ENCODE data around the gene PCDHGA12. TPM values are rescaled to one million over a fixed set of nuclear protein-coding genes. Genes with fewer than 3 reads are reported as not detected.

The PCDHGA12 gene
- total and polyA plus RNA-seq, 2 of the 8 experiments (the other 6 are each of a cell fraction or from before 2014, with no cell fraction given) = 0.88 to 1.3 TPM

DNA sequence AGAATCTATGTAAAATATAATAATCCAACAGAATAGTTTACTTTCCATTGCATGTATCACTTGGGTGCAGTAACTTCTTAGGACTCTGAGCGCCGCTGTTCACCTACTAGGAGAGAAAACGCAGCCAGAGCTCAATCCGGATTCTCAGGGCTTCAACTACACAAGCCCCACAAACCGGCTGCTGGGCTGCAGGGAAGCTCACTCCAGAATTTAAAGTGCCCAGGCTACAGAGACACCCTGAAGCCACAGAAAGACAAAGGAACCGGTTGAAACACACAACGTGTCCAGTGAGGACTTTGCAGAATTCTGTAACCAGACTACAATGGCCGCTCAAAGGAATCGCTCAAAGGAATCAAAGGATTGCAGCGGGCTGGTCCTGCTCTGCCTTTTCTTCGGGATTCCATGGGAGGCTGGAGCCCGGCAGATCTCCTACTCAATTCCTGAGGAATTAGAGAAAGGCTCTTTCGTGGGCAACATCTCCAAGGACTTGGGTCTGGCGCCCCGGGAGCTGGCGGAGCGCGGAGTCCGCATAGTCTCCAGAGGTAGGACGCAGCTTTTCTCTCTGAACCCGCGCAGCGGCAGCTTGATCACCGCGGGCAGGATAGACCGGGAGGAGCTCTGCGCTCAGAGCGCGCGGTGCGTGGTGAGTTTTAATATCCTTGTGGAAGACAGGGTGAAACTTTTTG is 17.3 kb upstream of the PCDHGA12 start, which contains the start of gene PCDHGA10:
Gene PCDHGA10 (plus strand): TSS at position 134 of the 686 bp plus-strand sequence. CDS start 189 bp downstream, at position 323.
- Histone ChIP-seq H3K56ac (replicated peaks; ENCODE audit: insufficient read length, low read depth, low read length) (no peak within 1 kb of the TSS), H3K4me2 (ENCODE audit: insufficient read depth in 1 of 2, low read depth in 2 of 2, low read length in 2 of 2) (peak within 1 kb of the TSS; percentile 65 to 80), H3K4ac (replicated peaks; ENCODE audit: insufficient read length, low read depth, low read length) (no peak within 1 kb of the TSS), H3K4me3 (ENCODE audit: extremely low read depth in 1 of 4, insufficient read depth in 2 of 4, low read depth in 3 of 4, low read length in 4 of 4) (peak within 1 kb of the TSS; percentile 66 to 82 (median 78)), H3K79me1 (ENCODE audit: low read depth, low read length) (no peaks in the 10 kb centered on the region), H2BK5ac (ENCODE audit: low read depth, low read length) (no peak within 1 kb of the TSS), H2AFZ (ENCODE audit: low read length) (peak within 1 kb of the TSS; percentile 86; the same call in 1 of the 2 replicates), H3K27ac (ENCODE audit: low read depth, low read length) (no peak within 1 kb of the TSS), H2BK120ac (replicated peaks; ENCODE audit: low read depth, low read length) (no peak within 1 kb of the TSS), H2BK15ac (ENCODE audit: low read length) (peak within 1 kb of the TSS; percentile 81; the same call in 1 of the 2 replicates), H4K91ac (replicated peaks; ENCODE audit: insufficient read length, low read length) (no peak within 1 kb of the TSS), H2AK5ac (ENCODE audit: low read depth, low read length) (peak within 1 kb of the TSS; percentile 75; the same call in 1 of the 2 replicates), H3K36me3 (ENCODE audit: control insufficient read depth in 2 of 4, insufficient read depth in 4 of 4, low read length in 3 of 4) (peaks cover 0 to 3% (median 0%) of the 10 kb centered on the region in 4 experiments; a peak in 1 of 8 replicates), H3K14ac (ENCODE audit: insufficient read length) (no peak within 1 kb of the TSS), H2BK20ac (ENCODE audit: low read length) (no peak within 1 kb of the TSS), H3K23me2 (ENCODE audit: low read depth, low read length) (peaks cover 2% of the 10 kb centered on the region; the same call in 1 of the 2 replicates), H2BK12ac (ENCODE audit: low read depth, low read length) (no peak within 1 kb of the TSS), H3K4me1 (replicated peaks in 1 of 4; ENCODE audit: control insufficient read depth in 3 of 4, insufficient read depth in 4 of 4, low read length in 3 of 4) (no peaks in the 10 kb centered on the region), H3K79me2 (ENCODE audit: control insufficient read depth in 1 of 2, insufficient read depth in 2 of 2, low read length in 2 of 2) (no peaks in the 10 kb centered on the region), H3K18ac (ENCODE audit: extremely low read depth, low read length) (no peak within 1 kb of the TSS; the same call in 1 of the 2 replicates), H3K23ac (ENCODE audit: insufficient read length) (no peak within 1 kb of the TSS), H3K9ac (replicated peaks in 1 of 4; ENCODE audit: extremely low read depth in 1 of 4, low read depth in 3 of 4, low read length in 3 of 4) (peak within 1 kb of the TSS in 3 of 4 experiments; percentile 38 to 73 (median 42); a peak in 5 of 7 replicates), H4K20me1 (replicated peaks in 1 of 2; ENCODE audit: control insufficient read depth in 1 of 2, insufficient read depth in 2 of 2, low read length in 2 of 2) (peaks cover 0 to 1% of the 10 kb centered on the region in 2 experiments), H4K8ac (ENCODE audit: extremely low read depth, insufficient read depth, low read length) (peak within 1 kb of the TSS; percentile 38; the same call in 1 of the 2 replicates), H3K27me3 (replicated peaks in 1 of 4; ENCODE audit: control insufficient read depth in 3 of 4, extremely low read depth in 1 of 4, insufficient read depth in 3 of 4, low read length in 3 of 4) (peaks cover 0 to 10% (median 6%) of the 10 kb centered on the region in 4 experiments; a peak in 6 of 7 replicates), H3K9me3 (ENCODE audit: insufficient read depth in 2 of 2, low read depth in 1 of 2, low read length in 1 of 2) (peaks cover 2 to 8% of the 10 kb centered on the region in 2 experiments; a peak in 2 of 4 replicates), H4K5ac (ENCODE audit: insufficient read length, low read depth, low read length) (no peak within 1 kb of the TSS)
- CTCF ChIA-PET (ENCODE audit: partially characterized antibody) = interaction anchor here (0.5 to 23.3 kb wide), 70 partner anchors 7 to 1614 kb away, joined by 3 to 1236 read pairs (median 6); partner anchors contain the start of genes PCDHB10, PCDHB11, PCDHB13 and PCDHB14
- DNase-seq (ENCODE audit: low read depth in 1 of 2, low spot score in 2 of 2) (peak in 1 of 2 experiments; percentile 67), FAIRE-seq (peak; percentile 73)
- 34% methylated on average over 31 of the region's 31 CpGs; no CpG with 5 or more reads in 1 of the 2 experiments for WGBS, 2 experiments (ENCODE audit: extremely low coverage in 1 of 2, insufficient coverage in 1 of 2, insufficient read length in 1 of 2, insufficient replicate concordance in 2 of 2, low coverage in 1 of 2, low lambda C conversion rate in 2 of 2, missing lambda C conversion rate in 1 of 2)
- POLR2A ChIA-PET (ENCODE audit: partially characterized antibody) = interaction anchor here (0.6 to 2.7 kb wide), 12 partner anchors 59 to 168 kb away, joined by 3 to 9 read pairs (median 4); partner anchors contain the start of gene PCDHB15
- no peak for TF ChIP-seq RFX5 (IDR thresholded peaks at IDR 0.05; ENCODE audit: borderline replicate concordance, low read depth, low read length)
- no peak for TF ChIP-seq EGR1 (IDR thresholded peaks at IDR 0.05; ENCODE audit: borderline replicate concordance, low read depth, low read length)
- TF ChIP-seq YY1 (IDR thresholded peaks at IDR 0.05; ENCODE audit: low read depth, low read length) = 0 out of 2 replicates have a peak, but pooled peaks have one; percentile 57
- TF ChIP-seq CTCF (IDR thresholded peaks at IDR 0.05; ENCODE audit: control extremely low read depth in 1 of 3, insufficient read depth in 1 of 3, low read depth in 1 of 3, low read length in 3 of 3) = peak; percentile 35 to 84 (median 74)
- peak; percentile 35; the same call in 1 of the 2 replicates for TF ChIP-seq PHF8 (conservative IDR thresholded peaks at IDR 0.05; ENCODE audit: low read depth, low read length)
- peak; percentile 84 for TF ChIP-seq RAD21 (IDR thresholded peaks at IDR 0.05 in 1 of 2, conservative IDR thresholded peaks at IDR 0.05 in 1 of 2; ENCODE audit: low read depth in 2 of 2, low read length in 2 of 2)
- TF ChIP-seq CBX5 (IDR thresholded peaks at IDR 0.05; ENCODE audit: low read depth, low read length) = no peak
